ENCODE results near the gene ACTN3. TPM values are rescaled to one million over a fixed set of nuclear protein-coding genes. Genes with fewer than 3 reads are reported as not detected.

The ACTN3 gene
- total RNA-seq: under 1 TPM in 1 of 4 donors, not detected in 3; under 0.01 TPM
- polyA plus RNA-seq: not detected

DNA sequence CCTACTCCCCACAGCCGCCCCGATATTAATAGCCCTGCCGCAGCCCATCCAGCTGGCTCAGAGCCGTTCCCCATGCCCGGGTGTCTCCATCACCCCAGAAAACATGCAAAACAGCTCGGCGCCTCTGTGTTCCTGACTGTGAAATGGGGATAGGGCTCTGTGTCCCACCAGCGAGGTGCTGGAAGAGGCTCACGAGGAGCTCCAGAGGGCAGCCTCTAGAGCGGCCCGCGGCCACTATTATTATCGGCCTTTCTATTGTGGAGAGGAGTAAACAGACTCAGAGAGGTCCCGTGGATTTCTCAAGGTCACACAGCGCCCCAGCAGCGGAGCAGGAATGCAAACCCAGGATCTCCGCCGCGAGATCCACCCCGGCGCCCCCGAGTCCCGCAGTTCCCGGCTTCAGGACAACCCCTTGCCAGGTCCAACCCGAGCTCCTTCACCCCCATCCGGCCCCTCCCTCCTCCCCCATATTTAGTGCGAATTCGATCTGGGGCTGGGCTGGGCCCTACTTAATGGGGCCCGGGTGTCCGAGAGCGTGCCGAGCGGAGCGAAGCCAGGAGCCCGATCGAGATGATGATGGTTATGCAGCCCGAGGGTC is at the start of gene ACTN3:
ACTN3 (plus strand) TSS at position 536 of the 598 bp plus-strand sequence; CDS start at position 571, 35 bp downstream.
- 5 to 6% methylated on average over 37 of the region's 37 CpGs for WGBS, 2 donors
- Histone ChIP-seq H3K36me3 (peaks cover 0 to 16% (median 0%) of the 10 kb centered on the region in 4 donors), H3K27ac (peak within 1 kb of the TSS; percentile 81 to 88 (median 86)), H3K27me3 (no peaks in the 10 kb centered on the region), H3K4me3 (peak within 1 kb of the TSS; percentile 47 to 90 (median 72)), H3K9me3 (no peaks in the 10 kb centered on the region), H3K4me1 (peaks cover 0 to 36% (median 27%) of the 10 kb centered on the region in 4 donors)
- TF ChIP-seq POLR2AphosphoS5 (IDR thresholded peaks at IDR 0.05) (no peak), EP300 (IDR thresholded peaks at IDR 0.05) (no peak), POLR2A (IDR thresholded peaks at IDR 0.05) (no peak)
- TF ChIP-seq, protein P1, sequence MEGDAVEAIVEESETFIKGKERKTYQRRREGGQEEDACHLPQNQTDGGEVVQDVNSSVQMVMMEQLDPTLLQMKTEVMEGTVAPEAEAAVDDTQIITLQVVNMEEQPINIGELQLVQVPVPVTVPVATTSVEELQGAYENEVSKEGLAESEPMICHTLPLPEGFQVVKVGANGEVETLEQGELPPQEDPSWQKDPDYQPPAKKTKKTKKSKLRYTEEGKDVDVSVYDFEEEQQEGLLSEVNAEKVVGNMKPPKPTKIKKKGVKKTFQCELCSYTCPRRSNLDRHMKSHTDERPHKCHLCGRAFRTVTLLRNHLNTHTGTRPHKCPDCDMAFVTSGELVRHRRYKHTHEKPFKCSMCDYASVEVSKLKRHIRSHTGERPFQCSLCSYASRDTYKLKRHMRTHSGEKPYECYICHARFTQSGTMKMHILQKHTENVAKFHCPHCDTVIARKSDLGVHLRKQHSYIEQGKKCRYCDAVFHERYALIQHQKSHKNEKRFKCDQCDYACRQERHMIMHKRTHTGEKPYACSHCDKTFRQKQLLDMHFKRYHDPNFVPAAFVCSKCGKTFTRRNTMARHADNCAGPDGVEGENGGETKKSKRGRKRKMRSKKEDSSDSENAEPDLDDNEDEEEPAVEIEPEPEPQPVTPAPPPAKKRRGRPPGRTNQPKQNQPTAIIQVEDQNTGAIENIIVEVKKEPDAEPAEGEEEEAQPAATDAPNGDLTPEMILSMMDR (IDR thresholded peaks at IDR 0.05): no peak
- DNase-seq: peak; percentile 87
- intact Hi-C loops (cut with DNase I): no loop called here

GRCh38 chr11:66497206-66497605 is 49.5 kb upstream of the ACTN3 start:
- intact Hi-C loops (cut with DNase I): no loop called here
- TF ChIP-seq EP300 (IDR thresholded peaks at IDR 0.05) (no peak), POLR2A (IDR thresholded peaks at IDR 0.05) (no peak), POLR2AphosphoS5 (IDR thresholded peaks at IDR 0.05) (no peak)
- TF ChIP-seq, protein P1 (IDR thresholded peaks at IDR 0.05): no peak
- DNase-seq: no peak
- Histone ChIP-seq H3K27me3 (no peaks in the 10 kb centered on the region), H3K9me3 (no peaks in the 10 kb centered on the region), H3K4me3 (no peak overlapping the region), H3K4me1 (no peaks in the 10 kb centered on the region), H3K27ac (no peak overlapping the region), H3K36me3 (peaks cover 0 to 50% (median 7%) of the 10 kb centered on the region in 4 donors)
- WGBS, 2 donors: 97 to 98% methylated on average over 16 of the region's 16 CpGs

- TF ChIP-seq, protein P1 (IDR thresholded peaks at IDR 0.05): no peak
- TF ChIP-seq EP300 (IDR thresholded peaks at IDR 0.05) (no peak), POLR2AphosphoS5 (IDR thresholded peaks at IDR 0.05) (no peak), POLR2A (IDR thresholded peaks at IDR 0.05) (no peak)
- no peaks in the 10 kb centered on the region for H3K9me3 ChIP-seq
- WGBS, 2 donors: 52 to 76% methylated on average over 5 of the region's 5 CpGs
- no peak overlapping the region for H3K27ac ChIP-seq
- H3K27me3 ChIP-seq: no peaks in the 10 kb centered on the region
- DNase-seq: no peak
- intact Hi-C loops (cut with DNase I): no loop called here
- H3K4me1 ChIP-seq: no peaks in the 10 kb centered on the region
- H3K4me3 ChIP-seq: no peak overlapping the region
- peaks cover 0 to 42% (median 4%) of the 10 kb centered on the region in 4 donors for H3K36me3 ChIP-seq
Measured at GRCh38 chr11:66498506-66498905, 48.2 kb upstream of the ACTN3 start.

GRCh38 chr11:66505276-66505816 is 41.4 kb upstream of the ACTN3 start:
- TF ChIP-seq POLR2A (IDR thresholded peaks at IDR 0.05): no peak
- TF ChIP-seq POLR2AphosphoS5 (IDR thresholded peaks at IDR 0.05): no peak
- TF ChIP-seq, protein P1 (IDR thresholded peaks at IDR 0.05): no peak
- TF ChIP-seq EP300 (IDR thresholded peaks at IDR 0.05): no peak
- Histone ChIP-seq H3K4me3 (no peak overlapping the region), H3K36me3 (peaks cover 0 to 20% (median 6%) of the 10 kb centered on the region in 4 donors), H3K9me3 (no peaks in the 10 kb centered on the region), H3K4me1 (peaks cover 0 to 4% (median 2%) of the 10 kb centered on the region in 4 donors), H3K27me3 (no peaks in the 10 kb centered on the region), H3K27ac (no peak overlapping the region)
- WGBS, 2 donors: 75 to 98% methylated on average over 1 of the region's 1 CpG
- DNase-seq: no peak
- intact Hi-C loops (cut with DNase I): no loop called here

Data from sigmoid colon (tissue), 7 donors.